H9 (cell line): ENCODE data around the gene RUNX1. TPM values are rescaled to one million over a fixed set of nuclear protein-coding genes. Genes with fewer than 3 reads are reported as not detected.

Experiments
- DNase-seq: peaks from one replicate; pipeline ENCODE4 v3.0.0-alpha.2; 2017
- H2AFZ ChIP-seq: one replicate; pipeline ENCODE4 v1.6.1; 2013; ENCODE audit warnings: mild to moderate bottlenecking, low read length, control low read depth, moderate library complexity
- H2AK5ac ChIP-seq: 2 replicates; pipeline ENCODE4 v1.6.1; 2013; ENCODE audit warnings: low read length, control low read depth, mixed read lengths; ENCODE audit not compliant: insufficient read length
- H2BK120ac ChIP-seq: one replicate; pipeline ENCODE4 v1.6.1; 2013; ENCODE audit warnings: low read depth, mild to moderate bottlenecking, low read length, control low read depth, inconsistent platforms; ENCODE audit not compliant: poor library complexity, severe bottlenecking
- H2BK12ac ChIP-seq: 2 replicates; pipeline ENCODE4 v1.6.1; 2013; ENCODE audit warnings: low read length, control low read depth, mixed read lengths, low read depth; ENCODE audit not compliant: insufficient read length
- H2BK15ac ChIP-seq: 2 replicates; pipeline ENCODE4 v1.6.1; 2013; ENCODE audit warnings: low read depth, low read length, control low read depth
- H2BK20ac ChIP-seq: one replicate; pipeline ENCODE4 v1.6.1; 2013; ENCODE audit warnings: low read depth, mild to moderate bottlenecking, low read length, control low read depth, inconsistent platforms; ENCODE audit not compliant: poor library complexity, severe bottlenecking
- H2BK5ac ChIP-seq: 2 replicates; pipeline ENCODE4 v1.6.1; 2013; ENCODE audit warnings: low read length, control low read depth, mixed read lengths; ENCODE audit not compliant: insufficient read length
- H3K14ac ChIP-seq: 2 replicates; pipeline ENCODE4 v1.6.1; 2013; ENCODE audit warnings: low read length, control low read depth; ENCODE audit not compliant: insufficient read depth
- H3K18ac ChIP-seq: 2 replicates; pipeline ENCODE4 v1.6.1; 2013; ENCODE audit warnings: low read depth, mild to moderate bottlenecking, mixed read lengths, low read length, control low read depth; ENCODE audit not compliant: insufficient read length
- H3K23ac ChIP-seq: 2 replicates; pipeline ENCODE4 v1.6.1; 2013; ENCODE audit warnings: low read length, control low read depth, mixed read lengths, low read depth; ENCODE audit not compliant: insufficient read length
- H3K23me2 ChIP-seq: 2 replicates; pipeline ENCODE4 v1.6.1; 2013; ENCODE audit warnings: low read depth, mild to moderate bottlenecking, mixed read lengths, low read length, control low read depth; ENCODE audit not compliant: insufficient read length, poor library complexity, severe bottlenecking
- H3K27ac ChIP-seq: 2 replicates; pipeline ENCODE4 v1.5.1; 2013; ENCODE audit warnings: low read length, control low read depth, mixed read lengths, low read depth; ENCODE audit not compliant: insufficient read length
- H3K27me3 ChIP-seq: 2 replicates; pipeline ENCODE4 v1.6.1; 2013; ENCODE audit warnings: low read length, control low read depth, inconsistent platforms; ENCODE audit not compliant: insufficient read depth
- H3K4ac ChIP-seq: 2 replicates; pipeline ENCODE4 v1.6.1; 2013; ENCODE audit warnings: low read depth, mild to moderate bottlenecking, control low read depth, inconsistent platforms, low read length, moderate library complexity
- H3K4me1 ChIP-seq: 2 replicates; pipeline ENCODE4 v1.6.1; 2013; ENCODE audit warnings: low read length, control low read depth, inconsistent platforms; ENCODE audit not compliant: insufficient read depth
- H3K4me2 ChIP-seq: 2 replicates; pipeline ENCODE4 v1.6.1; 2013; ENCODE audit warnings: low read length, control low read depth, mixed read lengths; ENCODE audit not compliant: insufficient read length, insufficient read depth
- H3K56ac ChIP-seq: 2 replicates; pipeline ENCODE4 v1.6.1; 2013; ENCODE audit warnings: low read depth, mild to moderate bottlenecking, mixed read lengths, low read length, control low read depth; ENCODE audit not compliant: insufficient read length
- H3K79me1 ChIP-seq: 2 replicates; pipeline ENCODE4 v1.6.1; 2013; ENCODE audit warnings: low read depth, mild to moderate bottlenecking, moderate library complexity, low read length, control low read depth, inconsistent platforms; ENCODE audit not compliant: insufficient read depth, poor library complexity, severe bottlenecking
- H3K79me2 ChIP-seq: 2 replicates; pipeline ENCODE4 v1.6.1; 2013; ENCODE audit warnings: low read length, control low read depth, inconsistent platforms; ENCODE audit not compliant: insufficient read depth
- H3K9ac ChIP-seq: 2 replicates; pipeline ENCODE4 v1.6.1; 2013; ENCODE audit warnings: low read length, control low read depth, mixed read lengths; ENCODE audit not compliant: insufficient read length; ENCODE audit errors: extremely low read depth
- H3K9me3 ChIP-seq: one replicate; pipeline ENCODE4 v1.6.1; 2013; ENCODE audit warnings: low read depth, low read length, inconsistent platforms; ENCODE audit not compliant: control insufficient read depth
- H3T11ph ChIP-seq: one replicate; pipeline ENCODE4 v1.6.1; 2013; ENCODE audit warnings: mild to moderate bottlenecking, low read length, control low read depth, inconsistent platforms
- H4K20me1 ChIP-seq: one replicate; pipeline ENCODE4 v1.6.1; 2013; ENCODE audit not compliant: control insufficient read depth, insufficient read length, insufficient read depth
- H4K5ac ChIP-seq: 2 replicates; pipeline ENCODE4 v1.6.1; 2013; ENCODE audit warnings: low read depth, mild to moderate bottlenecking, mixed read lengths, low read length, control low read depth; ENCODE audit not compliant: insufficient read length
- H4K8ac ChIP-seq: replicated peaks from 2 replicates; pipeline ENCODE4 v1.6.1; 2013; ENCODE audit warnings: low read length, control low read depth, mixed read lengths, low read depth; ENCODE audit not compliant: insufficient read length
- H4K91ac ChIP-seq: 2 replicates; pipeline ENCODE4 v1.6.1; 2013; ENCODE audit warnings: low read depth, mild to moderate bottlenecking, moderate library complexity, mixed read lengths, low read length, control low read depth; ENCODE audit not compliant: insufficient read length
- H3K27ac Mint-ChIP-seq, 3 experiments: 2 replicates in 2 of 3; 3 replicates in 1 of 3; pipeline ENCODE4 v1.8.0; 2020 to 2021; ENCODE audit warnings: mixed read lengths in 3 of 3, mild to moderate bottlenecking in 1 of 3, moderate library complexity in 1 of 3
- H3K27me3 Mint-ChIP-seq: 2 replicates; pipeline ENCODE4 v1.8.0; 2021; ENCODE audit warnings: low read depth, mild to moderate bottlenecking, moderate library complexity, mixed read lengths
- H3K36me3 Mint-ChIP-seq, 3 experiments: 2 replicates in 2 of 3; 3 replicates in 1 of 3; pipeline ENCODE4 v1.8.0; 2020 to 2021; ENCODE audit warnings: low read depth in 3 of 3, mixed read lengths in 3 of 3; ENCODE audit not compliant: insufficient read depth in 1 of 3
- H3K4me1 Mint-ChIP-seq, 2 experiments: 2 replicates each; pipeline ENCODE4 v1.8.0; 2020; ENCODE audit warnings: mixed read lengths in 2 of 2
- H3K4me3 Mint-ChIP-seq, 2 experiments: 2 replicates in 1 of 2; 3 replicates in 1 of 2; pipeline ENCODE4 v1.8.0; 2020 to 2021; ENCODE audit warnings: mild to moderate bottlenecking in 2 of 2, mixed read lengths in 2 of 2, moderate library complexity in 1 of 2
- H3K9me3 Mint-ChIP-seq, 2 experiments: 2 replicates in 1 of 2; 3 replicates in 1 of 2; pipeline ENCODE4 v1.8.0; 2020; ENCODE audit warnings: mild to moderate bottlenecking in 2 of 2, mixed read lengths in 2 of 2, moderate library complexity in 1 of 2
- CTCF ChIP-seq: fragments of 200-600 bp; sonication (generic); conservative IDR thresholded peaks from 3 replicates; pipeline ENCODE4 v1.8.0; 2021; ENCODE audit warnings: antibody characterized with exemption, mild to moderate bottlenecking
- WGBS: extraction: QIAGEN DNeasy Blood & Tissue Kit; methylation state at CpG from one replicate; pipeline ENCODE4 v1.1.7; 2013; ENCODE audit warnings: missing lambda C conversion rate, low lambda C conversion rate, mixed read lengths; ENCODE audit not compliant: insufficient read length; ENCODE audit errors: extremely low coverage; 5-methylcytosine and 5-hydroxymethylcytosine counted together
- total RNA-seq: library from RNA; stranded (reverse); gene quantifications from 2 replicates; pipeline ENCODE4 v1.2.1, GENCODE V29; 2021

Gene RUNX1
- total RNA-seq, 1 experiment from 2014 or later = 0.72 TPM

GRCh38 chr21:34806423-34806822, 242.7 kb downstream of the RUNX1 start:
- DNase-seq = no peak
- no CpG with 5 or more reads among the region's 3 CpGs for WGBS
- no peak overlapping the region for H3K27ac Mint-ChIP-seq

More at GRCh38 chr21:34806423-34806822, 242.7 kb downstream of the RUNX1 start:
- Histone ChIP-seq H3K27ac (no peak overlapping the region), H2BK5ac (no peak overlapping the region), H2BK20ac (no peak overlapping the region), H3K4ac (no peak overlapping the region), H3T11ph (no peak overlapping the region), H4K20me1 (no peaks in the 10 kb centered on the region), H3K9me3 (no peaks in the 10 kb centered on the region), H3K27me3 (no peaks in the 10 kb centered on the region), H2BK12ac (no peak overlapping the region), H3K9ac (no peak overlapping the region), H3K4me1 (no peaks in the 10 kb centered on the region), H3K79me2 (no peaks in the 10 kb centered on the region), H4K5ac (no peak overlapping the region), H2BK120ac (no peak overlapping the region), H2BK15ac (no peak overlapping the region), H4K91ac (no peak overlapping the region), H3K79me1 (no peaks in the 10 kb centered on the region), H4K8ac (no peak overlapping the region), H2AK5ac (no peak overlapping the region), H3K56ac (no peak overlapping the region), H3K18ac (no peak overlapping the region), H3K23me2 (no peaks in the 10 kb centered on the region), H2AFZ (no peak overlapping the region), H3K4me2 (no peak overlapping the region), H3K14ac (no peak overlapping the region), H3K23ac (no peak overlapping the region)
- peaks cover 9 to 15% of the 10 kb centered on the region in 2 experiments for H3K4me1 Mint-ChIP-seq
- H3K27me3 Mint-ChIP-seq = peaks cover 8% of the 10 kb centered on the region
- TF ChIP-seq CTCF = no peak
- no peak overlapping the region for H3K4me3 Mint-ChIP-seq
- H3K36me3 Mint-ChIP-seq = peaks cover 0 to 26% (median 2%) of the 10 kb centered on the region in 3 experiments; a peak in 5 of 7 replicates
- peaks cover 16% of the 10 kb centered on the region in 2 experiments for H3K9me3 Mint-ChIP-seq
